CD4-positive, CD25-positive, alpha-beta regulatory T cell (primary cell): ENCODE results near the gene SPEF1. TPM values are rescaled to one million over a fixed set of nuclear protein-coding genes. Genes with fewer than 3 reads are reported as not detected.
A peak's percentile ranks its signal among the peaks of the same experiment; 100 is the strongest.

Experiments
- ATAC-seq, 2 donors: fragments of 150-1000 bp; cut with Tn5 transposase; one replicate each; pipeline ENCODE4 v1.10.0; 2021; ENCODE audit warnings: low read depth in 2 of 2, moderate number of reproducible peaks in 2 of 2, moderate library complexity in 1 of 2
- DNase-seq, 3 donors: peaks; one replicate each; pipeline versions ENCODE4 v3.0.0 to v3.0.0-alpha.2; 2012 to 2022; ENCODE audit warnings: mixed read lengths in 1 of 3
- H3K27ac ChIP-seq: one replicate; pipeline ENCODE4 v1.7.0; 2013; ENCODE audit warnings: mild to moderate bottlenecking, low read length; ENCODE audit not compliant: insufficient read depth, poor library complexity, severe bottlenecking
- H3K27me3 ChIP-seq: one replicate; pipeline ENCODE4 v1.7.0; 2013; ENCODE audit warnings: low read length; ENCODE audit not compliant: control insufficient read depth, insufficient read depth
- H3K36me3 ChIP-seq: one replicate; pipeline ENCODE4 v1.7.0; 2013; ENCODE audit warnings: mild to moderate bottlenecking, low read length, moderate library complexity; ENCODE audit not compliant: control insufficient read depth, insufficient read depth
- H3K4me1 ChIP-seq: 2 replicates; pipeline ENCODE4 v1.7.0; 2013; ENCODE audit warnings: mild to moderate bottlenecking, low read length; ENCODE audit not compliant: insufficient read depth, control insufficient read depth, poor library complexity, severe bottlenecking
- H3K4me3 ChIP-seq: one replicate; pipeline ENCODE4 v1.7.0; 2013; ENCODE audit warnings: low read depth, mild to moderate bottlenecking, low read length, moderate library complexity
- H3K9me3 ChIP-seq, 2 experiments: 1 replicate in 1 of 2; 2 replicates in 1 of 2; pipeline ENCODE4 v1.7.0; 2013; ENCODE audit warnings: low read length in 2 of 2, mild to moderate bottlenecking in 1 of 2, moderate library complexity in 1 of 2; ENCODE audit not compliant: control insufficient read depth in 2 of 2
- H3K27ac Mint-ChIP-seq, 3 donors: one replicate each; pipeline ENCODE4 v1.8.0; 2020 to 2022; ENCODE audit warnings: mild to moderate bottlenecking in 3 of 3, mixed read lengths in 3 of 3, moderate library complexity in 2 of 3
- H3K27me3 Mint-ChIP-seq: one replicate; pipeline ENCODE4 v1.8.0; 2022; ENCODE audit warnings: mild to moderate bottlenecking, mixed read lengths
- H3K36me3 Mint-ChIP-seq: one replicate; pipeline ENCODE4 v1.8.0; 2020; ENCODE audit warnings: mixed read lengths
- H3K4me1 Mint-ChIP-seq, 4 donors: one replicate each; pipeline ENCODE4 v1.8.0; 2020 to 2022; ENCODE audit warnings: mixed read lengths in 4 of 4, mild to moderate bottlenecking in 1 of 4
- H3K4me3 Mint-ChIP-seq, 4 donors: one replicate each; pipeline ENCODE4 v1.8.0; 2020 to 2022; ENCODE audit warnings: mild to moderate bottlenecking in 4 of 4, mixed read lengths in 4 of 4, moderate library complexity in 3 of 4
- H3K9me3 Mint-ChIP-seq, 7 donors: one replicate each; pipeline ENCODE4 v1.8.0; 2020 to 2022; ENCODE audit warnings: mixed read lengths in 7 of 7, mild to moderate bottlenecking in 3 of 7, moderate library complexity in 2 of 7
- polyA plus RNA-seq, 4 donors: library from polyadenylated mRNA; unstranded; fragments of 300-500 nt; fragmentation: Illumina TruSeq; gene quantifications; one replicate each; pipeline ENCODE4 v1.2.3, GENCODE V29; 2021
- total RNA-seq: library from RNA; stranded (reverse); gene quantifications from one replicate; pipeline ENCODE4 v1.2.3, GENCODE V29; 2022

The SPEF1 gene
- total and polyA plus RNA-seq, 5 donors from 2014 or later, result not detected

GRCh38 chr20:3747471-3747870 is 33.8 kb downstream of the SPEF1 start:
- H3K4me1 Mint-ChIP-seq, result peaks cover 0 to 19% (median 3%) of the 10 kb centered on the region in 4 donors
- no peak overlapping the region for H3K27ac ChIP-seq
- H3K4me3 ChIP-seq, result no peak overlapping the region
- no peak for DNase-seq
- peaks cover 0 to 2% (median 0%) of the 10 kb centered on the region in 7 donors for H3K9me3 Mint-ChIP-seq
- no peaks in the 10 kb centered on the region for H3K36me3 Mint-ChIP-seq
- no peak for ATAC-seq
- H3K36me3 ChIP-seq, result no peaks in the 10 kb centered on the region
- no peaks in the 10 kb centered on the region for H3K27me3 ChIP-seq
- H3K9me3 ChIP-seq, result no peaks in the 10 kb centered on the region
- H3K4me3 Mint-ChIP-seq, result no peak overlapping the region
- peaks cover 4% of the 10 kb centered on the region for H3K27me3 Mint-ChIP-seq
- peaks cover 8% of the 10 kb centered on the region for H3K4me1 ChIP-seq
- no peak overlapping the region for H3K27ac Mint-ChIP-seq

- no peak for ATAC-seq
- Histone ChIP-seq H3K4me3 (no peak overlapping the region), H3K27ac (no peak overlapping the region), H3K36me3 (no peaks in the 10 kb centered on the region), H3K9me3 (no peaks in the 10 kb centered on the region), H3K27me3 (no peaks in the 10 kb centered on the region), H3K4me1 (peaks cover 8% of the 10 kb centered on the region)
- Mint-ChIP-seq H3K4me1 (peaks cover 0 to 14% (median 3%) of the 10 kb centered on the region in 4 donors), H3K27me3 (peaks cover 4% of the 10 kb centered on the region), H3K4me3 (no peak overlapping the region), H3K27ac (no peak overlapping the region), H3K36me3 (no peaks in the 10 kb centered on the region), H3K9me3 (peaks cover 0 to 2% (median 0%) of the 10 kb centered on the region in 7 donors)
- no peak for DNase-seq
Measured at GRCh38 chr20:3745686-3746173, 35.5 kb downstream of the SPEF1 start.

- Histone ChIP-seq H3K27ac (no peak overlapping the region), H3K4me3 (peak overlapping the region; percentile 24), H3K27me3 (no peaks in the 10 kb centered on the region), H3K36me3 (no peaks in the 10 kb centered on the region), H3K9me3 (no peaks in the 10 kb centered on the region), H3K4me1 (peaks cover 8% of the 10 kb centered on the region)
- Mint-ChIP-seq H3K4me1 (peaks cover 0 to 14% (median 3%) of the 10 kb centered on the region in 4 donors), H3K27me3 (peaks cover 4% of the 10 kb centered on the region), H3K4me3 (peak overlapping the region; percentile 19 to 84 (median 69)), H3K9me3 (peaks cover 0 to 2% (median 0%) of the 10 kb centered on the region in 7 donors), H3K27ac (peak overlapping the region; percentile 26 to 89 (median 81)), H3K36me3 (no peaks in the 10 kb centered on the region)
- peak; percentile 66 to 78 for ATAC-seq
- peak; percentile 71 to 80 (median 72) for DNase-seq
Measured at GRCh38 chr20:3744806-3745685, 36.2 kb downstream of the SPEF1 start.

GRCh38 chr20:3744037-3744436 is 37.2 kb downstream of the SPEF1 start:
- no peak overlapping the region for H3K27ac ChIP-seq
- peaks cover 4% of the 10 kb centered on the region for H3K27me3 Mint-ChIP-seq
- H3K9me3 Mint-ChIP-seq, result peaks cover 0 to 2% (median 0%) of the 10 kb centered on the region in 7 donors
- no peaks in the 10 kb centered on the region for H3K27me3 ChIP-seq
- H3K27ac Mint-ChIP-seq, result peak overlapping the region in 1 of 3 donors; percentile 89
- no peaks in the 10 kb centered on the region for H3K36me3 Mint-ChIP-seq
- peak overlapping the region in 1 of 4 donors; percentile 79 for H3K4me3 Mint-ChIP-seq
- H3K4me1 Mint-ChIP-seq, result peaks cover 0 to 14% (median 3%) of the 10 kb centered on the region in 4 donors
- H3K4me1 ChIP-seq, result peaks cover 8% of the 10 kb centered on the region
- H3K36me3 ChIP-seq, result no peaks in the 10 kb centered on the region
- H3K9me3 ChIP-seq, result no peaks in the 10 kb centered on the region
- no peak overlapping the region for H3K4me3 ChIP-seq
- ATAC-seq (no peak), DNase-seq (no peak)

GRCh38 chr20:3743251-3743650 is 38.0 kb downstream of the SPEF1 start:
- H3K9me3 Mint-ChIP-seq, result peaks cover 0 to 2% (median 0%) of the 10 kb centered on the region in 7 donors
- peaks cover 0 to 14% (median 3%) of the 10 kb centered on the region in 4 donors for H3K4me1 Mint-ChIP-seq
- ATAC-seq (no peak), DNase-seq (no peak)
- no peak overlapping the region for H3K4me3 ChIP-seq
- H3K4me3 Mint-ChIP-seq, result no peak overlapping the region
- H3K27me3 Mint-ChIP-seq, result peaks cover 4% of the 10 kb centered on the region
- H3K27ac ChIP-seq, result no peak overlapping the region
- peaks cover 8% of the 10 kb centered on the region for H3K4me1 ChIP-seq
- no peaks in the 10 kb centered on the region for H3K36me3 ChIP-seq
- no peak overlapping the region for H3K27ac Mint-ChIP-seq
- no peaks in the 10 kb centered on the region for H3K27me3 ChIP-seq
- H3K9me3 ChIP-seq, result no peaks in the 10 kb centered on the region
- H3K36me3 Mint-ChIP-seq, result no peaks in the 10 kb centered on the region

GRCh38 chr20:3741836-3742458 is 39.3 kb downstream of the SPEF1 start:
- no peak for DNase-seq
- Histone ChIP-seq H3K9me3 (no peaks in the 10 kb centered on the region), H3K36me3 (no peaks in the 10 kb centered on the region), H3K4me1 (peaks cover 8% of the 10 kb centered on the region), H3K4me3 (no peak overlapping the region), H3K27me3 (no peaks in the 10 kb centered on the region), H3K27ac (no peak overlapping the region)
- ATAC-seq, result no peak
- H3K4me3 Mint-ChIP-seq, result no peak overlapping the region
- no peak overlapping the region for H3K27ac Mint-ChIP-seq
- H3K27me3 Mint-ChIP-seq, result no peaks in the 10 kb centered on the region
- no peaks in the 10 kb centered on the region for H3K36me3 Mint-ChIP-seq
- H3K9me3 Mint-ChIP-seq, result peaks cover 0 to 2% (median 0%) of the 10 kb centered on the region in 7 donors
- peaks cover 0 to 12% (median 3%) of the 10 kb centered on the region in 4 donors for H3K4me1 Mint-ChIP-seq

GRCh38 chr20:3740615-3741301 is 40.5 kb downstream of the SPEF1 start:
- Histone ChIP-seq H3K4me3 (no peak overlapping the region), H3K27ac (no peak overlapping the region), H3K4me1 (peaks cover 8% of the 10 kb centered on the region), H3K9me3 (no peaks in the 10 kb centered on the region), H3K36me3 (no peaks in the 10 kb centered on the region), H3K27me3 (peaks cover 2% of the 10 kb centered on the region)
- Mint-ChIP-seq H3K27me3 (peaks cover 8% of the 10 kb centered on the region), H3K4me3 (no peak overlapping the region), H3K36me3 (no peaks in the 10 kb centered on the region), H3K9me3 (peaks cover 0 to 2% (median 0%) of the 10 kb centered on the region in 7 donors), H3K4me1 (peaks cover 0 to 12% (median 3%) of the 10 kb centered on the region in 4 donors), H3K27ac (no peak overlapping the region)
- no peak for DNase-seq
- no peak for ATAC-seq
